ENCODE results near the gene CD3D. TPM values are rescaled to one million over a fixed set of nuclear protein-coding genes. Genes with fewer than 3 reads are reported as not detected.

Gene CD3D
- 1 to 10 TPM in 3 of 4 donors, not detected in 1; 2.0 to 4.9 (median 2.4) TPM for total RNA-seq

DNA sequence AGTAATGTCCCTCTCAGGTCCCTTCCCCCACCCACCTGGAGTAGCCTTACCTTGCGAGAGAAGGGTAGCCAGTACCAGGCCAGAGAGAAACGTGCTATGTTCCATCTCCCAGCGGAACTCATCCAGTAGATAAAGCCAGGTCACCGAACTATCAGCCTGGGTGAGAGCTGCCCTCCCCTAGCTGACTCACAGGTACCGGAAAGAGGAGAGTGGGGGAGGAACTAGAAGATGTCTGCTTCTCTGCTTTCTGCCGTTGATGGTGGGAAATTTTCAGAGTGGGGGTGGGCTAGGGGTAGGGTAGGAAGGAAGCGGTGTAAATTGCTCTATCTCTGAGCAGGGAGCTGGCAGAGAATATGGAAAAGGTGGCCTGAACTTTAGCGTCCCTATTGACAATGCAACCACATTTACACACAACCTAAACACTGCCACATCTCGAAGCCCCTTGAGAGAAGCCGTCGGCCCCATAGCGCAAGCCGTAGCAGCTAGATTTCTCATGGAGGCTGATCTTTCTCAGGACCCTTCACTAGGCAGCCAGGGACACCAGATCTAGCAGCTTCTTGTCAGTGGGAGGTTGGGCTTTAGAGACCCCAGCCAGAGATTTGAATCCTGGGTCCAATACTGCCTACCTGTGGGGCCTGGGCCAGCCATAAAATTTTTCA lies at the start of gene CD3D:
Gene CD3D (minus strand): TSS at position 203 of the 659 bp plus-strand sequence. CDS start 98 bp downstream, at position 105.
- TF ChIP-seq, protein P1, sequence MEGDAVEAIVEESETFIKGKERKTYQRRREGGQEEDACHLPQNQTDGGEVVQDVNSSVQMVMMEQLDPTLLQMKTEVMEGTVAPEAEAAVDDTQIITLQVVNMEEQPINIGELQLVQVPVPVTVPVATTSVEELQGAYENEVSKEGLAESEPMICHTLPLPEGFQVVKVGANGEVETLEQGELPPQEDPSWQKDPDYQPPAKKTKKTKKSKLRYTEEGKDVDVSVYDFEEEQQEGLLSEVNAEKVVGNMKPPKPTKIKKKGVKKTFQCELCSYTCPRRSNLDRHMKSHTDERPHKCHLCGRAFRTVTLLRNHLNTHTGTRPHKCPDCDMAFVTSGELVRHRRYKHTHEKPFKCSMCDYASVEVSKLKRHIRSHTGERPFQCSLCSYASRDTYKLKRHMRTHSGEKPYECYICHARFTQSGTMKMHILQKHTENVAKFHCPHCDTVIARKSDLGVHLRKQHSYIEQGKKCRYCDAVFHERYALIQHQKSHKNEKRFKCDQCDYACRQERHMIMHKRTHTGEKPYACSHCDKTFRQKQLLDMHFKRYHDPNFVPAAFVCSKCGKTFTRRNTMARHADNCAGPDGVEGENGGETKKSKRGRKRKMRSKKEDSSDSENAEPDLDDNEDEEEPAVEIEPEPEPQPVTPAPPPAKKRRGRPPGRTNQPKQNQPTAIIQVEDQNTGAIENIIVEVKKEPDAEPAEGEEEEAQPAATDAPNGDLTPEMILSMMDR (IDR thresholded peaks at IDR 0.05; ENCODE audit: low read depth), result no peak

DNA sequence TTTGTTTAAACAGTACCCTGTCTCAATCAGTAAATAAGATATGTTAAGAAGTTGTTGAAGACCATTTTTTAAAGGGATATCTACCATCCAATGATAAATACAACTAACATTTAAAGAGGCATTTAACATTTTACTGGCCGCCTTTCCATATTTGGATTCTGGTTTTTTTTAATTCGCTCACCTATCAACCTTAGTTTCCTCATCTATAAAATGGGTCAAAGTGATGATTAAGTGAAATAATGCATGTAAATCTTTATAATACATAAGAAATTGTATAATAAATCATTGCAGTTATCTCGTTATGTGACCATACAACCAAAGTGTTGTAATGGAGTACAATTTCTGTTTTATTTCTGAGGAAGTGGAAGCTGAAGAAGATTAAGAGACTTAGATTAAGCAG lies 41.2 kb upstream of the CD3D start:
- TF ChIP-seq, protein P1 (IDR thresholded peaks at IDR 0.05; ENCODE audit: low read depth), result no peak

DNA sequence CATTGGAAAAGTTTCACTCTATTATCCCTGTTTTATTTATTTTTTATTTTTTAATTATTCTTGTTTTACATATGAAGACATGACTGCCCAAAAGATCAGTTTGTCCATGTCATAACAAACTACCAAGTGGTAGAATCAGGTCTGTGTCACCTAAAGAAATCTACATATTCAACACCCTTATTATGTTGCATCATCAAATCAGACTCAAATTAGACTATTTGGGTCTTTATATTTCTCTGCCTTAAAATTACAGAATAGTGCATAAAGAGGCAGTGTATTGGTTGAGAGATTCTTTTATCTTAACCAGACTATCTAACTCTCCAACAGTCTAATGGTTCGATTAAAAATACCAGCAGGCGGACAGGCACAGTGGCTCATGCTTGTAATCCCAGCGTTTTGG lies 40.4 kb upstream of the CD3D start:
- TF ChIP-seq, protein P1 (IDR thresholded peaks at IDR 0.05; ENCODE audit: low read depth), result no peak

DNA sequence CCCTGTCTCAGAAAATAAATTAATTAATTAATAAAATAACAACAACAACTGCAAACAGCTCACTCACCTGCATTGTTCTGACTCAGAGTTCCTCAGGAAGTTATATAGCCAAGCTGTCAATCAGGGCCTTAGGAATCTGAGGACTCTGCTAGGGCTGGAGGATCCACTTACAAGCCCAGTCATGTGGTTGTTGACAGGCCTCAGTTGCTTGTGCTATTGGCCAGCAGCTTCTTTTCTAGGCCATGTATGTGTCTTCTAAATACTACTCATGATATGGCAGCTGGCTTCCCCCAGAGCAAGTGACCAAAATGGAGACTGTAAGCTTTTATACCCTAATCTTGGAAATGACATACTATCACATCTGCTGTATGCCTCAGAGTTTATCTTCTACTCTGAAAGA lies 38.1 kb upstream of the CD3D start:
- TF ChIP-seq, protein P1 (IDR thresholded peaks at IDR 0.05; ENCODE audit: low read depth), result no peak

DNA sequence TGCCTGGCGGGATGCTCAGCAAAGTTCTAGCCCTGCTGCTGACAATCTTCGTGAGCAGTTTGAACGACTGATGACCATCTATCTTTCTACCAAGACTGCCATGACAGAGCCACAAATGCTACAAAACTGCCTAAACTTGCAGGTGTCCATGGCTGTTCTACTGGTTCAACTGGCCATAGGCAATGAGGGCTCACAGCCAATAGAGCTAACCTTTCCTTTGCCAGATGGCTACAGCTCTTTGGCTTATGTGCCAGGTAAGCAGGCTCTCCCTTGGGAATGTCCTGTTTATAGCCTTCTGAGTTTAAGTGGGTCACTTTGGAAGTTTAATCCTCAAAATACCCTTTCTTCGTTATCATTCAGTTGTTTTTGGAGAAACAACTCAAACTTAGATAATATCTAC lies 37.0 kb upstream of the CD3D start:
- TF ChIP-seq, protein P1 (IDR thresholded peaks at IDR 0.05; ENCODE audit: low read depth), result no peak

DNA sequence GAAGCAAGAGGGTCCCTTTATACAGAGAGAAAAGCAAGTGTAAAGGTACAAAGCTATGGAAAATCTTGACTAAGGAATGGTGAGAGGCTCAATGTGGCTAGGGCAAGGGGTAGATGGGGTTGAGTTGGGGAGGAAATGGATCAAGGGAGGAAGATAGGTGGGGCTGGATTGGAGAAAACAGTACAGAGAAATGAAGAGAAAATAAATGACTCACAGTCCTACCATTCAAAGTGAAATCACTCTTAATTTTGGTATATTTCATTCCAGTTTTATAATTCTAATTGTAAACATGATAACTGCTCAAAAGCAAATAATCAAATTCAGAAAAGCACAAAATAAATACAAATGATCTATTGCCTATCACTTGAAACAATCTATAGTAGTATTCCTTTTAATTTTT lies 33.5 kb upstream of the CD3D start:
- TF ChIP-seq, protein P1 (IDR thresholded peaks at IDR 0.05; ENCODE audit: low read depth), result no peak

DNA sequence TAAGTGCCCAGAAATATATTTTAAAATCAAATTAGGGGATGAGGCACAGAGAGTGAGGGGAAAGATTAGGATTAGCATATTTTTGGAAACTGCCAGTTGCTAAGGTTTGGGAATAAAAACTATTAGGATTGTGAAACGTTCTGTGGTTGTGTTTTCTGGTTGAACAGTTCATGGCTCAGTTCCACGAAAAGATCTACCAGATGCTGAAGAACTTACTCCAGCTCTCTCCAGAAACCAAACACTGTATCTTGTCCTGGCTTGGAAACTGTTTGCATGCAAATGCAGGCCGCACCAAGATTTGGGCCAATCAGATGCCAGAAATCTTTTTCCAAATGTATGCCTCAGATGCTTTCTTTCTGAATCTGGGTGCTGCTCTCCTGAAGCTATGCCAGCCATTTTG lies 32.2 kb upstream of the CD3D start:
- TF ChIP-seq, protein P1 (IDR thresholded peaks at IDR 0.05; ENCODE audit: low read depth), result no peak
